Neural cell (in vitro differentiated cells): ENCODE data around the gene ATE1. TPM values are rescaled to one million over a fixed set of nuclear protein-coding genes. Genes with fewer than 3 reads are reported as not detected.

Experiments
- H2AFZ ChIP-seq: fragments of 200-600, 300-800 bp; sonication (generic), shearing (Covaris generic); 2 replicates; pipeline ENCODE4 v1.6.0; 2014; ENCODE audit warnings: low read depth, mild to moderate bottlenecking, antibody characterized with exemption, low read length, moderate library complexity
- H3F3A ChIP-seq: fragments of 200-600 bp; shearing (Covaris generic); 2 replicates; pipeline ENCODE4 v1.6.1; 2016; ENCODE audit warnings: mild to moderate bottlenecking, moderate library complexity, mixed read lengths, antibody characterized with exemption, low read length; ENCODE audit not compliant: insufficient read depth, poor library complexity, severe bottlenecking
- H3K27ac ChIP-seq: fragments of 200-600, 300-800 bp; sonication (generic), shearing (Covaris generic); 2 replicates; pipeline ENCODE4 v1.5.1; 2014; ENCODE audit warnings: mild to moderate bottlenecking, low read length, moderate library complexity
- H3K27me3 ChIP-seq: fragments of 300-800, 200-600 bp; sonication (generic), shearing (Covaris generic); 2 replicates; pipeline ENCODE4 v1.6.0; 2014; ENCODE audit warnings: mild to moderate bottlenecking, low read depth, low read length, moderate library complexity; ENCODE audit not compliant: insufficient read depth
- H3K36me3 ChIP-seq: fragments of 300-800, 200-600 bp; sonication (generic), shearing (Covaris generic); 2 replicates; pipeline ENCODE4 v1.5.1; 2014; ENCODE audit warnings: mild to moderate bottlenecking, antibody characterized with exemption, low read length, moderate library complexity; ENCODE audit not compliant: insufficient read depth
- H3K4me2 ChIP-seq: fragments of 300-800, 200-600 bp; sonication (generic), shearing (Covaris generic); 2 replicates; pipeline ENCODE4 v1.6.0; 2014; ENCODE audit warnings: mild to moderate bottlenecking, low read length
- H3K4me3 ChIP-seq: fragments of 300-800, 200-600 bp; sonication (generic), shearing (Covaris generic); 2 replicates; pipeline ENCODE4 v1.5.1; 2014; ENCODE audit warnings: mild to moderate bottlenecking, low read length, moderate library complexity
- H3K79me2 ChIP-seq: fragments of 200-600 bp; shearing (Covaris generic); replicated peaks from 2 replicates; pipeline ENCODE4 v1.6.0; 2014; ENCODE audit warnings: mild to moderate bottlenecking, low read length, moderate library complexity; ENCODE audit not compliant: insufficient read depth
- H3K9ac ChIP-seq: fragments of 300-800, 200-600 bp; sonication (generic), shearing (Covaris generic); 2 replicates; pipeline ENCODE4 v1.6.1; 2016; ENCODE audit warnings: mild to moderate bottlenecking, low read length, mixed read lengths
- H3K9me2 ChIP-seq: fragments of 200-600 bp; shearing (Covaris generic); 2 replicates; pipeline ENCODE4 v1.6.1; 2016; ENCODE audit warnings: mild to moderate bottlenecking, low read length, mixed read lengths; ENCODE audit not compliant: insufficient read depth
- H3K9me3 ChIP-seq: fragments of 200-600, 300-800 bp; sonication (generic), shearing (Covaris generic); 2 replicates; pipeline ENCODE4 v1.6.1; 2016; ENCODE audit warnings: mild to moderate bottlenecking, mixed run types, low read length, moderate library complexity, mixed read lengths
- H4K20me1 ChIP-seq: fragments of 200-600 bp; shearing (Covaris generic); 2 replicates; pipeline ENCODE4 v1.6.1; 2016; ENCODE audit warnings: mild to moderate bottlenecking, mixed run types; ENCODE audit not compliant: insufficient read depth
- EP300 ChIP-seq: fragments of 450-650 bp; conservative IDR thresholded peaks from 2 replicates; pipeline ENCODE4 v1.6.1; 2014; ENCODE audit warnings: antibody characterized with exemption, mild to moderate bottlenecking, moderate library complexity; ENCODE audit not compliant: poor library complexity, severe bottlenecking
- EZH2 ChIP-seq: fragments of 200-600, 300-800 bp; shearing (Covaris generic), sonication (generic); IDR thresholded peaks from 2 replicates; pipeline ENCODE4 v1.6.1; 2014; ENCODE audit warnings: antibody characterized with exemption, low read length, borderline replicate concordance, mild to moderate bottlenecking; ENCODE audit not compliant: insufficient read depth, poor library complexity, severe bottlenecking
- MXI1 ChIP-seq: fragments of 450-650 bp; conservative IDR thresholded peaks from 2 replicates; pipeline ENCODE4 v1.6.1; 2014; ENCODE audit warnings: antibody characterized with exemption, mild to moderate bottlenecking; ENCODE audit not compliant: poor library complexity, severe bottlenecking
- POLR2AphosphoS5 ChIP-seq: IDR thresholded peaks from 2 replicates; pipeline ENCODE4 v1.6.1; 2012
- RAD21 ChIP-seq: fragments of 450-650 bp; conservative IDR thresholded peaks from 2 replicates; pipeline ENCODE4 v1.6.1; 2014; ENCODE audit warnings: antibody characterized with exemption, mild to moderate bottlenecking, moderate library complexity
- REST ChIP-seq: IDR thresholded peaks from 2 replicates; pipeline ENCODE4 v1.6.1; 2012; ENCODE audit warnings: borderline replicate concordance
- SMC3 ChIP-seq: fragments of 450-650 bp; conservative IDR thresholded peaks from 2 replicates; pipeline ENCODE4 v1.6.1; 2014; ENCODE audit warnings: antibody characterized with exemption, mild to moderate bottlenecking, moderate library complexity; ENCODE audit not compliant: poor library complexity
- TAF1 ChIP-seq: IDR thresholded peaks from 2 replicates; pipeline ENCODE4 v1.6.1; 2012; ENCODE audit warnings: low read depth
- polyA plus RNA-seq: library from polyadenylated mRNA; depleted of rRNA; stranded (reverse); fragments of >200 nt; gene quantifications from 2 replicates; pipeline ENCODE4 v1.2.3, GENCODE V29; 2014
- TF ChIP-seq, protein P1 (sequence below): fragments of 450-650 bp; IDR thresholded peaks from 2 replicates; pipeline ENCODE4 v1.5.1; 2014; ENCODE audit warnings: antibody characterized with exemption, mild to moderate bottlenecking, moderate library complexity; ENCODE audit not compliant: poor library complexity, severe bottlenecking

Gene ATE1
- polyA plus RNA-seq, 1 donor from 2014 or later, result 23.7 TPM

- Histone ChIP-seq H3K9me2 (no peaks in the 10 kb centered on the region), H3K9me3 (no peaks in the 10 kb centered on the region), H3K4me3 (no peak overlapping the region), H3K4me2 (no peak overlapping the region), H2AFZ (no peak overlapping the region), H3F3A (no peaks in the 10 kb centered on the region), H3K79me2 (no peaks in the 10 kb centered on the region), H3K36me3 (no peaks in the 10 kb centered on the region), H3K9ac (no peak overlapping the region), H3K27me3 (no peaks in the 10 kb centered on the region), H4K20me1 (no peaks in the 10 kb centered on the region), H3K27ac (no peak overlapping the region)
- TF ChIP-seq RAD21, result no peak
- no peak for TF ChIP-seq SMC3
- no peak for TF ChIP-seq MXI1
- no peak for TF ChIP-seq REST
- no peak for TF ChIP-seq EZH2
- no peak for TF ChIP-seq TAF1
- TF ChIP-seq, protein P1, sequence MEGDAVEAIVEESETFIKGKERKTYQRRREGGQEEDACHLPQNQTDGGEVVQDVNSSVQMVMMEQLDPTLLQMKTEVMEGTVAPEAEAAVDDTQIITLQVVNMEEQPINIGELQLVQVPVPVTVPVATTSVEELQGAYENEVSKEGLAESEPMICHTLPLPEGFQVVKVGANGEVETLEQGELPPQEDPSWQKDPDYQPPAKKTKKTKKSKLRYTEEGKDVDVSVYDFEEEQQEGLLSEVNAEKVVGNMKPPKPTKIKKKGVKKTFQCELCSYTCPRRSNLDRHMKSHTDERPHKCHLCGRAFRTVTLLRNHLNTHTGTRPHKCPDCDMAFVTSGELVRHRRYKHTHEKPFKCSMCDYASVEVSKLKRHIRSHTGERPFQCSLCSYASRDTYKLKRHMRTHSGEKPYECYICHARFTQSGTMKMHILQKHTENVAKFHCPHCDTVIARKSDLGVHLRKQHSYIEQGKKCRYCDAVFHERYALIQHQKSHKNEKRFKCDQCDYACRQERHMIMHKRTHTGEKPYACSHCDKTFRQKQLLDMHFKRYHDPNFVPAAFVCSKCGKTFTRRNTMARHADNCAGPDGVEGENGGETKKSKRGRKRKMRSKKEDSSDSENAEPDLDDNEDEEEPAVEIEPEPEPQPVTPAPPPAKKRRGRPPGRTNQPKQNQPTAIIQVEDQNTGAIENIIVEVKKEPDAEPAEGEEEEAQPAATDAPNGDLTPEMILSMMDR, result no peak
- no peak for TF ChIP-seq POLR2AphosphoS5
- no peak for TF ChIP-seq EP300
Measured at GRCh38 chr10:121803611-121804010, 124.2 kb downstream of the ATE1 start.

GRCh38 chr10:121800831-121801230, 127.0 kb downstream of the ATE1 start:
- TF ChIP-seq MXI1, result no peak
- TF ChIP-seq, protein P1, result no peak
- no peak for TF ChIP-seq TAF1
- no peak for TF ChIP-seq REST
- TF ChIP-seq RAD21, result no peak
- TF ChIP-seq POLR2AphosphoS5, result no peak
- no peak for TF ChIP-seq EZH2
- no peak for TF ChIP-seq EP300
- no peak for TF ChIP-seq SMC3
- Histone ChIP-seq H2AFZ (no peak overlapping the region), H3K27ac (no peak overlapping the region), H3K27me3 (no peaks in the 10 kb centered on the region), H3K4me2 (no peak overlapping the region), H3K79me2 (no peaks in the 10 kb centered on the region), H3K4me3 (no peak overlapping the region), H3K9me2 (no peaks in the 10 kb centered on the region), H3K36me3 (no peaks in the 10 kb centered on the region), H3K9me3 (no peaks in the 10 kb centered on the region), H3F3A (no peaks in the 10 kb centered on the region), H3K9ac (no peak overlapping the region), H4K20me1 (no peaks in the 10 kb centered on the region)
